K562 (cell line): ENCODE results near the gene TRIM37. TPM values are rescaled to one million over a fixed set of nuclear protein-coding genes. Genes with fewer than 3 reads are reported as not detected.

ENCODE experiments used
- BCLAF1 ChIP-seq, 2 experiments: fragments of 450-650 bp in 1 of 2; IDR thresholded peaks; 2 replicates each; pipeline ENCODE4 v1.6.1; 2011 to 2017; ENCODE audit warnings: low read depth in 2 of 2, antibody characterized with exemption in 1 of 2, borderline replicate concordance in 1 of 2, low read length in 1 of 2, mild to moderate bottlenecking in 1 of 2, mixed read lengths in 1 of 2; ENCODE audit not compliant: control insufficient read depth in 1 of 2
- BRD9 ChIP-seq: fragments of 450-650 bp; IDR thresholded peaks from 2 replicates; pipeline ENCODE4 v1.6.1; 2018; ENCODE audit warnings: low read depth; ENCODE audit not compliant: partially characterized antibody
- CTCF ChIP-seq, 3 experiments: IDR thresholded peaks in 2 of 3; conservative IDR thresholded peaks in 1 of 3; 2 replicates each; pipeline ENCODE4 v1.5.1; 2011 to 2012; ENCODE audit warnings: low read length in 3 of 3, mild to moderate bottlenecking in 3 of 3, control low read depth in 2 of 3, improper control_type of control experiment in 1 of 3, inconsistent platforms in 1 of 3, low read depth in 1 of 3, mixed read lengths in 1 of 3, moderate library complexity in 1 of 3; ENCODE audit not compliant: insufficient read depth in 2 of 3
- REST ChIP-seq, 2 experiments: fragments of 450-650 bp; formaldehyde crosslinking in 1 of 2; IDR thresholded peaks; 2 replicates each; pipeline versions ENCODE4 v1.4.0 to v1.6.1; 2014 to 2020; ENCODE audit warnings: mild to moderate bottlenecking in 2 of 2, borderline replicate concordance in 1 of 2, low read depth in 1 of 2
- polyA plus RNA-seq, 8 experiments: library from polyadenylated mRNA; depleted of rRNA in 4 of 8; stranded (reverse) in 5 of 8; unstranded in 3 of 8; fragments of >200 nt; fragmentation: Nextera tagmentation in 2 of 8; fragmentation: Illumina TruSeq in 1 of 8; extraction: Ambion mirVana in 2 of 8; extraction: Trizol in 1 of 8; gene quantifications; 2 replicates each; pipeline versions ENCODE4 v1.2.1 to v1.2.3, GENCODE V29; 2011 to 2014; ENCODE audit warnings: inconsistent platforms in 1 of 8, missing spikeins in 1 of 8
- total RNA-seq, 7 experiments: library from RNA; depleted of rRNA in 6 of 7; stranded (reverse); fragments of >200 nt in 6 of 7; fragmentation: Illumina TruSeq in 2 of 7; extraction: Trizol in 2 of 7; gene quantifications; 2 replicates each; pipeline versions ENCODE4 v1.2.1 to v1.2.3, GENCODE V29; 2011 to 2021; ENCODE audit warnings: low replicate concordance in 1 of 7

The TRIM37 gene
- total and polyA plus RNA-seq, 9 of the 15 experiments (the other 6 are each of a cell fraction or from before 2014, with no cell fraction given): 4.5 to 31.4 (median 23.8) TPM

DNA sequence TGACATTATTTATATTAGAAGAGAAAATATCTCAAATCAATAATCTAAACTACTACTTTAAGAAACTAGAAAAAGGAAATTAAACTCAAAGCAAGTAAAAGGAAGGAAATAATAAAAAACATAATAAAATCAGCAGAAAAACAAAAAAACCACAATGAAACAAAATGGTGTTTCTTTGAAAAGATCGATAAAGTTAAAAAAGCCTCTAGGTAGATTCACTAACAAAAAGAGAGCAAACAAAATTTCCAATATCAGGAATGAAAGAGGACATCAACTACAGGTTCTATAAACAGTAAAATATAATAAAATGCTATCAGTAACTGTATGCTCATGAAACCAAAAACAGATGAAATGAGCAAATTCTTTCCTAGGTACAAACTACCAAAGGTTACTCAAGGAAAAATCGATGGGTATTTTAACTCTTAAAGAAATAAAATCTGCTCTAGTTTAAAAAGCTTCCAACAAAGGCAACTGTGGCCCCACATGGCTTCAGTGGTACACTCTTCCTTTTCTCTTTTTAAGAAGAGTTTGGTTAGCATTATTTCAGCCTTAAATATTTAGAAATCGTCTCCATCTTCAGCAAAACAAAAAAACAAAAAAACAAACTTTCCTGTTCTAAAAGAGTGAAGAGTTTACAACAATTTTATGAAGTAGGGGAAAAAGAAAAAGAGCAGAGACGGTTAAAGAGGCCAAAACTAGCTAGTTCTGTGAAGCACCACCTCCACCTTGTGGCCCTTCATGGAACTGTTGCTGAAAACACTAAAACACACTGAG, 102.2 kb downstream of the TRIM37 start (continued):
- TF ChIP-seq REST (IDR thresholded peaks at IDR 0.05; ENCODE audit: borderline replicate concordance) (peak; percentile 89; the same call in 1 of the 2 replicates), REST (CRISPR knock-in tag; IDR thresholded peaks at IDR 0.05; ENCODE audit: low read depth) (no peak), BRD9 (peak; percentile 48), BCLAF1 (IDR thresholded peaks at IDR 0.05; ENCODE audit: borderline replicate concordance in 1 of 2, control insufficient read depth in 1 of 2, low read depth in 2 of 2, low read length in 1 of 2) (peak in 1 of 2 experiments; percentile 43; a peak in 1 of 4 replicates), CTCF (IDR thresholded peaks at IDR 0.05 in 2 of 3, conservative IDR thresholded peaks at IDR 0.05 in 1 of 3; ENCODE audit: insufficient read depth in 2 of 3, low read depth in 1 of 3, low read length in 3 of 3) (peak; percentile 75 to 89 (median 83))
